Activated naive CD4-positive, alpha-beta T cell treated with anti-CD3 and anti-CD28 coated beads, Interleukin-2, amount 50 U/mL, for 72 hours (primary cell): ENCODE measurements around the gene TYK2. TPM values are rescaled to one million over a fixed set of nuclear protein-coding genes. Genes with fewer than 3 reads are reported as not detected.

Experiments
- ATAC-seq, 2 donors: fragments of 150-1000 bp; cut with Tn5 transposase; 2 replicates each; pipeline ENCODE4 v1.10.0; 2021; ENCODE audit warnings: mild to moderate bottlenecking in 2 of 2, moderate library complexity in 2 of 2
- DNase-seq, 2 donors: peaks; one replicate each; pipeline ENCODE4 v3.0.0; 2021 to 2022; ENCODE audit warnings: low spot score in 2 of 2
- H3K27ac Mint-ChIP-seq, 2 donors: one replicate each; pipeline ENCODE4 v1.8.0; 2022; ENCODE audit warnings: mild to moderate bottlenecking in 2 of 2, mixed read lengths in 2 of 2
- H3K36me3 Mint-ChIP-seq, 2 donors: one replicate each; pipeline ENCODE4 v1.8.0; 2022; ENCODE audit warnings: mixed read lengths in 2 of 2
- H3K9me3 Mint-ChIP-seq, 2 donors: one replicate each; pipeline ENCODE4 v1.8.0; 2022; ENCODE audit warnings: mixed read lengths in 2 of 2
- total RNA-seq, 2 donors: library from RNA; stranded (reverse); gene quantifications; one replicate each; pipeline ENCODE4 v1.2.3, GENCODE V29; 2022

Gene TYK2
- total RNA-seq, 2 donors from 2014 or later, result 164 to 232 TPM

DNA sequence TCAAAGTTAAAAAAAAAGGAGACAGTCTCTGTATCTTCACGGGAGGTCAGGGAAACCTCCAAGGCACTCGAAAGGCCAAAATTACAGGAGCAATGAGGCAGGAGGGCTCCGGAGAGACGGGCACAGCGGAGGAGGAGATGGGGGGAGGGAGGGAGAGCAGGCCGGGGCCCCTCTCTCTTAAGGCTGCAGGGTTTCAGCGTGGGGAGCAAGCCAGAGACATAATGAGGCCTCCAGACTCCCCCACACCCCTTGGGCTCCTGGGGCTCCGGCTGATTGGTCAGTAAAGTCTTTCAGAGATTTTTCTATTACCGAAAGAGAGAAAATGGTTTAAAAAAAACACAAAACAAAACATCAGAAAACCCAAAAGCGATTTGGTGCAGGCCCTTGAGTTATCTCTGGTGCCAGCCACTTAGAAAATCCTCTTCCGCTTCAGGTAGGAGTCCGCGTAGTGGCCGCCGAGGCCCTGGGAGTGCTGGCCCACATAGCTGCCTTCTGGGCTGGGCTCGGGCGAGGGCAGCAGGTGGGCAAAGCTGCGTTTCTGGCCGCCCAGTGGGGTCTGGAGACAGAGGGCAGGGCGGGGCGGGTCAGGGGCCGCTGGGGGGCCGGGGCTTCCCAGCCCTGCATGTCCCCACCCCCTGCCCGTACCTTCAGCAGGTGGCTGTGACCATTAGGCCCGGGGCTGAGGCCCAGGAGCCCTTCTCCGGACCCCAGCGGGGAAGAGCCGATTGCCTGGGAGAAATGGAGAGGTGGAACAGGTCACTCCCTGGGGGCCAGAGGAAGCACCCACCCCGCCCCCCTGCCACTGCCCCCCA is 63.1 kb downstream of the TYK2 start:
- Mint-ChIP-seq H3K27ac (no peak overlapping the region), H3K9me3 (no peaks in the 10 kb centered on the region), H3K36me3 (peaks cover 11 to 24% of the 10 kb centered on the region in 2 donors)
- ATAC-seq (no peak), DNase-seq (no peak)

DNA sequence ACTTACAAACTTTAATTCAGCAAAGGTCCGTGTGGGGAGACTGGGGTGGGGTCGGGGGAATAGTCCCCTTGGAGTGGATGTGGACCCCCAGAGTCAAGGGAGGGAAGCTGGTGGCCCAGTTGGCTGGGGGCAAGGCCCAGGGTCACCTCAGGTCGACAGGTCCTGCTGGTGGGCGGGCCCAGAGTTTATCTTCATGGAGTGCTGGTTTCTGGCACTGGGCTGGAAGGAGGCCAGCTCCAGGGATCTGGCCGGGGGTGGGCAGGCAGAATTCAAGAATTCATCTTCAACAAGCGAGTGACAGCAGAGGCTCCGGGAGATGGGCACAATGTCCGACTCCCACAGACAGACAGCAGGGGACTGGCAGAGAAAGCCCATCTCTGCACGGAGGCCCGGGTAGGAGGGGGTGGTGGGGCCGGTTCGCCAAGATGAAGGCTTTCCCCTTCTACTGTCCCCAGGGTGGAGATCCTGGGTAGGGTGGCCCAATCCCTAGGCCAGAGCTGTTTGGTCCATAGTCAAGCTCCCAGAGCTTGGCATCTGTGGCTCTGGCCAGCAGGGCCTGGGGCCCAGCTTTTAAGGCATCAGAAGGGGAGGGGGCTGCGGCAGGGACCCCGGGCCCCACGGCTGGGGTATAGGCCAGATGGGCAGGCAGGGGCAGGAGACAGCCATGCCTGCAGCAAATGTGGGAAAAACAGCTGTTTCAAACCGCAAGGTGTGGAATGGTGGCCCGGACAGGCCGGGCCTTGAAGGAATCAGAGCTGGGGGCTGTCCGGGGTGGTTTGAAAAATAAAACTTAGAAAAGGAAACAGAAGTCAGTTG is 63.9 kb downstream of the TYK2 start:
- Mint-ChIP-seq H3K36me3 (peaks cover 11 to 24% of the 10 kb centered on the region in 2 donors), H3K9me3 (no peaks in the 10 kb centered on the region), H3K27ac (peak overlapping the region; percentile 65 to 93)
- ATAC-seq (peak in 1 of 2 donors; percentile 13), DNase-seq (no peak)

GRCh38 chr19:10315335-10316214 is 64.8 kb downstream of the TYK2 start, which contains the start of gene FDX2:
FDX2 (minus strand) TSS chr19:10316015; CDS start chr19:10315996, 19 bp downstream.
- Mint-ChIP-seq H3K36me3 (peaks cover 11 to 24% of the 10 kb centered on the region in 2 donors), H3K27ac (peak within 1 kb of the TSS; percentile 65 to 93), H3K9me3 (no peaks in the 10 kb centered on the region)
- ATAC-seq (peak; percentile 87 to 92), DNase-seq (peak; percentile 88 to 93)

DNA sequence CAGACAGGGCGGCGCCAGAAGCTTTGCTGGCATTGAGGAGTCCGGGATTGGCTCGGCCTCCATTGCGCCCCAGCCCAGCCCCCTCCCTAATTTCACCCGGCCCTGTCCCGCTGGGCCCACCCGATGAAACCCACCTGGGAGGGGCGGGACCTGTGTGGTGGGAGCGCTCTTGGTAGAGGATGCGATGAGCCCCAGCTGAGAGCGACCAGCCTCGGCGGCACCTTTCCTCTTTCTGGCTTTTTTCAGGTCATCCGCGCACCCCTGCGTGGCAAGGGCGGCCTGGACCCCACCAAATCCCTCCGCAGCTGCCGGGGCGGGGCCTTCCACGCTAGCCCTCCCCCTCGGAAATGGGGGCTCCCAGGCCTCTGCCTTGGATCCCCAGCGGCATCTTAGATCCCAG is 70.9 kb downstream of the TYK2 start, which contains the start of gene ZGLP1:
Gene ZGLP1, minus strand, starts transcription at position 393 of the 400 bp plus-strand sequence.
- no peaks in the 10 kb centered on the region for H3K9me3 Mint-ChIP-seq
- no peak for DNase-seq
- H3K27ac Mint-ChIP-seq, result no peak within 1 kb of the TSS
- ATAC-seq, result no peak
- peaks cover 0 to 8% of the 10 kb centered on the region in 2 donors for H3K36me3 Mint-ChIP-seq

DNA sequence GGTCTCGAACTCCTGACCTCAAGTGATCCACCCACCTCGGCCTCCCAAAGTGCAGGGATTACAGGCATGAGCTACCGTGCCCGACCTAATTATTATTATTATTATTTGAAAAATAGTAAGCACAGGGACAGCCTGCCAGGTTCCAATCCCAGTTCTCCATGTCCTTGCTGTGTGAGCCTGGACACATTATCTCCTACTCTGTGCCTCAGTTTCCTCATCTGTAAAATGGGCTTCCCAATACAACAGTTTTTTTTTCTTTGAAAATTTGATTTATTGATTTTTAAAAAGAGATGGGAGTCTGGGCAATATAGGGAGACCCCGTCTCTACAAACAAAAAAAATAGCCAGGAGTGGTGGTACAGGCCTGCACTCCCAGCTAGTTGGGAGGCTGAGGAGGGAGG is 74.0 kb downstream of the TYK2 start:
- Mint-ChIP-seq H3K9me3 (no peaks in the 10 kb centered on the region), H3K36me3 (peaks cover 0 to 4% of the 10 kb centered on the region in 2 donors), H3K27ac (no peak overlapping the region)
- ATAC-seq, result no peak
- DNase-seq, result no peak

- Mint-ChIP-seq H3K36me3 (peaks cover 0 to 4% of the 10 kb centered on the region in 2 donors), H3K9me3 (no peaks in the 10 kb centered on the region), H3K27ac (peak overlapping the region in 1 of 2 donors; percentile 77)
- DNase-seq, result no peak
- no peak for ATAC-seq
These were observed 75.1 kb downstream of the TYK2 start for GRCh38 chr19:10305139-10305806.

Other genes with a start within 250 kb of the TYK2 start
- gene DNMT1, start 185.6 kb downstream of the TYK2 start, total RNA-seq, result 100 to 1,000 TPM; 416 to 456 TPM
- 1 to 10 TPM; 7.7 to 8.0 TPM for gene S1PR2, start 149.2 kb downstream of the TYK2 start, total RNA-seq
- gene MRPL4, start 128.4 kb downstream of the TYK2 start, total RNA-seq, result 100 to 1,000 TPM in 1 of 2 donors, 10 to 100 TPM in 1; 79.0 to 121 TPM
- 10 to 100 TPM; 15.7 to 33.1 TPM for gene ICAM1, start 109.5 kb downstream of the TYK2 start, total RNA-seq
- under 1 TPM; 0.43 to 0.66 TPM for gene ICAM4, start 93.6 kb downstream of the TYK2 start, total RNA-seq
- 1 to 10 TPM in 1 of 2 donors, under 1 TPM in 1; 0.39 to 2.0 TPM for gene ICAM5, start 90.6 kb downstream of the TYK2 start, total RNA-seq
- 1 to 10 TPM; 2.2 to 3.7 TPM for gene ZGLP1, start 70.8 kb downstream of the TYK2 start, total RNA-seq
- 10 to 100 TPM in 1 of 2 donors, 1 to 10 TPM in 1; 8.1 to 16.7 TPM for gene FDX2, start 64.6 kb downstream of the TYK2 start, total RNA-seq
- 100 to 1,000 TPM in 1 of 2 donors, 10 to 100 TPM in 1; 52.5 to 101 TPM for gene RAVER1, start 47.0 kb downstream of the TYK2 start, total RNA-seq
- gene ICAM3, start 40.9 kb downstream of the TYK2 start, total RNA-seq, result 100 to 1,000 TPM; 143 to 145 TPM
- gene CDC37, start 23.0 kb upstream of the TYK2 start, total RNA-seq, result 100 to 1,000 TPM; 140 to 188 TPM
- 1 to 10 TPM; 2.7 to 5.0 TPM for gene PDE4A, start 40.0 kb upstream of the TYK2 start, total RNA-seq
- 10 to 100 TPM; 68.2 to 68.4 TPM for gene KEAP1, start 122.8 kb upstream of the TYK2 start, total RNA-seq
- under 1 TPM; 0.23 to 0.27 TPM for gene S1PR5, start 136.9 kb upstream of the TYK2 start, total RNA-seq
- 10 to 100 TPM; 21.0 to 67.4 TPM for gene ATG4D, start 163.3 kb upstream of the TYK2 start, total RNA-seq
- gene KRI1, start 185.4 kb upstream of the TYK2 start, total RNA-seq, result 10 to 100 TPM; 55.6 to 62.7 TPM
- gene CDKN2D, start 188.4 kb upstream of the TYK2 start, total RNA-seq, result 100 to 1,000 TPM in 1 of 2 donors, 10 to 100 TPM in 1; 43.4 to 248 TPM
- not detected for gene AP1M2, start 206.7 kb upstream of the TYK2 start, total RNA-seq
- 10 to 100 TPM; 81.3 to 92.0 TPM for gene SLC44A2, start 245.0 kb upstream of the TYK2 start, total RNA-seq